DND-41 (cell line): ENCODE measurements around the gene RAVER2.

Source experiments
- CTCF ChIP-seq: IDR thresholded peaks from 2 replicates; pipeline ENCODE4 v1.5.1; 2012; ENCODE audit warnings: borderline replicate concordance, low read length, moderate library complexity, mild to moderate bottlenecking; ENCODE audit not compliant: poor library complexity, severe bottlenecking; ENCODE audit errors: extremely low read depth
- EZH2 ChIP-seq: IDR thresholded peaks from 3 replicates; pipeline ENCODE4 v1.6.1; 2012; ENCODE audit warnings: borderline replicate concordance, low read depth, mild to moderate bottlenecking, moderate library complexity, low read length, inconsistent platforms; ENCODE audit not compliant: severe bottlenecking

- TF ChIP-seq CTCF (no peak), EZH2 (no peak)
Observed at GRCh38 chr1:64809309-64809708, 64.4 kb downstream of the RAVER2 start.
